Umbilical cord (tissue), 2 donors: ENCODE results near the gene CRACR2B. TPM values are rescaled to one million over a fixed set of nuclear protein-coding genes. Genes with fewer than 3 reads are reported as not detected.

ENCODE experiments used
- DNase-seq: peaks from one replicate; pipeline ENCODE4 v3.0.0-alpha.2; 2015; ENCODE audit warnings: low spot score
- total RNA-seq: library from RNA; depleted of rRNA; stranded (reverse); fragments of >200 nt; gene quantifications from one replicate; pipeline ENCODE4 v1.2.3, GENCODE V29; 2014; ENCODE audit warnings: low replicate concordance; ENCODE audit not compliant: insufficient read depth

CRACR2B gene
- total RNA-seq, 1 donor from 2014 or later = 3.1 TPM

GRCh38 chr11:838441-839279, 10.9 kb downstream of the CRACR2B start:
- no peak for DNase-seq

GRCh38 chr11:839280-839623, 11.5 kb downstream of the CRACR2B start:
- DNase-seq = no peak

- no peak for DNase-seq
These were observed 12.3 kb downstream of the CRACR2B start for GRCh38 chr11:839875-840617.

GRCh38 chr11:841981-842369, 14.3 kb downstream of the CRACR2B start:
- DNase-seq = no peak

GRCh38 chr11:842370-843002, 14.8 kb downstream of the CRACR2B start, which contains the start of the genes POLR2L and TSPAN4:
POLR2L (minus strand) TSS chr11:842529; CDS start chr11:842508, 21 bp downstream.
TSPAN4 (plus strand) TSS chr11:842852; CDS start chr11:850305, 7,453 bp downstream.
- peak; percentile 90 for DNase-seq

GRCh38 chr11:843086-843734, 15.5 kb downstream of the CRACR2B start:
- no peak for DNase-seq

- peak; percentile 97 for DNase-seq
These were observed 16.3 kb downstream of the CRACR2B start for GRCh38 chr11:843818-844692.

GRCh38 chr11:844693-845644, 17.2 kb downstream of the CRACR2B start:
- DNase-seq = peak; percentile 96

GRCh38 chr11:845872-846495, 18.3 kb downstream of the CRACR2B start:
- peak; percentile 51 for DNase-seq

GRCh38 chr11:846496-847098, 18.9 kb downstream of the CRACR2B start:
- DNase-seq = no peak

GRCh38 chr11:847876-848275, 20.2 kb downstream of the CRACR2B start:
- no peak for DNase-seq

GRCh38 chr11:848380-848931, 20.7 kb downstream of the CRACR2B start:
- no peak for DNase-seq

- no peak for DNase-seq
These were observed 21.5 kb downstream of the CRACR2B start for GRCh38 chr11:849104-849824.

GRCh38 chr11:849951-850774, 22.4 kb downstream of the CRACR2B start:
- no peak for DNase-seq

GRCh38 chr11:850775-851763, 23.4 kb downstream of the CRACR2B start:
- DNase-seq = no peak

- no peak for DNase-seq
These were observed 25.0 kb downstream of the CRACR2B start for GRCh38 chr11:852762-853161.
